H1 (cell line): ENCODE results near the gene CBLN3. TPM values are rescaled to one million over a fixed set of nuclear protein-coding genes. Genes with fewer than 3 reads are reported as not detected.

Source experiments
- ASH2L ChIP-seq: fragments of 200-600, 300-600 bp; sonication (generic); IDR thresholded peaks from one replicate; pipeline ENCODE4 v1.7.1; 2017; ENCODE audit warnings: low read length
- CBX5 ChIP-seq: fragments of 300-800, 300-1000 bp; sonication (generic); IDR thresholded peaks from 2 replicates; pipeline ENCODE4 v1.7.1; 2016; ENCODE audit warnings: antibody characterized with exemption, low read length, low read depth
- polyA plus RNA-seq, 7 experiments: library from polyadenylated mRNA; depleted of rRNA in 3 of 7; stranded (reverse) in 5 of 7; unstranded in 2 of 7; fragments of >200 nt in 5 of 7; fragments of 200-250 nt in 2 of 7; gene quantifications; 1 replicate in 5 of 7; 2 replicates in 1 of 7; 4 replicates in 1 of 7; pipeline versions ENCODE4 v1.2.1 to v1.2.3, GENCODE V29; 2011 to 2013; ENCODE audit warnings: missing spikeins in 2 of 7, mixed read lengths in 2 of 7
- total RNA-seq: library from RNA; stranded (reverse); fragmentation: NEBNext Ultra II Directional; extraction: Animal tissue kit (Norgen Biotek cat#: 25700); gene quantifications from 2 replicates; pipeline ENCODE4 v1.2.1, GENCODE V29; 2021

CBLN3 gene
- total and polyA plus RNA-seq, 2 of the 8 experiments (the other 6 are each of a cell fraction or from before 2014, with no cell fraction given), result 0.54 to 1.00 TPM

DNA sequence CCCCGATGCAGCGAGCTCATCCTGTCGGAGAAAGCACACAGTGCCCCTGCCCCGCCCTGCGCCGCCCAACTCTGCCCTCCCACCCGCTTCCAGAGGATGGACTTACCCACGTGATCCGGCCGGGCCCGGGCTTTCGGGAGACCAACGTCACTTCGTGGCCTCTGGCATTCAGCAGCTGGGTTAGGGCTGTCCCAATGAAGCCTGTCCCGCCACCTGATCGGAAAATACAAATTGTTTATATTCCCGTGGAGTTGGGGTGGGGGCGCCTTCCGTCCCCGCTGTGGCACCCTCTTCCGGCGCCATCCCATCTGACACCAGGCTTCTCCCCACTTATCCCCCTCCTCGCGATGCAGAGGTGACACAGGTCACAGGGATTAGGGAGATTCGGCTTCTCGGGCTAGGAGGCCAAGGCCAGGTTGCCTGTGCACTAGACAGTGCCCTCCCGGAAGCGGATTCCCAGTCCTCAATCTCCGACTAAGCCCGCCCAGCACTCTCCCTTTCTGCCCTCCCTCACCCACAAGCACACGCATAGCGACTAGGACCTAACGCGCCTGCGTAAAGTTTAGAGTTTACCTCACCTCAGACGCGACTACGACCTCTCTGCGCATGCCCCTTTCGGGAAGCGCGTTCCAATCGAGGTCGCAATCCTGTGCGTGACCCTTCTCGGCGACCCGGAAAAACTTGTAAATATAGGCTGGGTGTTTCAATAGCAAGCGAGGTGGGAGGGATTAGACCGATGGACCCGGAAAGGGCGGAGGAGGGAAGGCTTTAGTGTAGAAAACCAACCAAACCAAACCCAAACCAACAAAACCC is 13.0 kb upstream of the CBLN3 start, which contains the start of gene SDR39U1 (continued):
- peak; percentile 62 for TF ChIP-seq ASH2L
- no peak for TF ChIP-seq CBX5
- TF ChIP-seq, all 59 proteins: peak for 25
